HG02884 (cell line): ENCODE results near the gene AXIN1.
"Not testable (repeated sequence)": the region's sequence is repeated elsewhere in the genome, so short reads cannot be mapped to it uniquely, and the experiment has no call there.

Experiments
- ATAC-seq: cut with Tn5 transposase; IDR thresholded peaks from one replicate; pipeline ENCODE4 v1.9.1; 2021; ENCODE audit warnings: mild to moderate bottlenecking, moderate library complexity; ENCODE audit not compliant: unreplicated experiment

The AXIN1 gene, protein sequence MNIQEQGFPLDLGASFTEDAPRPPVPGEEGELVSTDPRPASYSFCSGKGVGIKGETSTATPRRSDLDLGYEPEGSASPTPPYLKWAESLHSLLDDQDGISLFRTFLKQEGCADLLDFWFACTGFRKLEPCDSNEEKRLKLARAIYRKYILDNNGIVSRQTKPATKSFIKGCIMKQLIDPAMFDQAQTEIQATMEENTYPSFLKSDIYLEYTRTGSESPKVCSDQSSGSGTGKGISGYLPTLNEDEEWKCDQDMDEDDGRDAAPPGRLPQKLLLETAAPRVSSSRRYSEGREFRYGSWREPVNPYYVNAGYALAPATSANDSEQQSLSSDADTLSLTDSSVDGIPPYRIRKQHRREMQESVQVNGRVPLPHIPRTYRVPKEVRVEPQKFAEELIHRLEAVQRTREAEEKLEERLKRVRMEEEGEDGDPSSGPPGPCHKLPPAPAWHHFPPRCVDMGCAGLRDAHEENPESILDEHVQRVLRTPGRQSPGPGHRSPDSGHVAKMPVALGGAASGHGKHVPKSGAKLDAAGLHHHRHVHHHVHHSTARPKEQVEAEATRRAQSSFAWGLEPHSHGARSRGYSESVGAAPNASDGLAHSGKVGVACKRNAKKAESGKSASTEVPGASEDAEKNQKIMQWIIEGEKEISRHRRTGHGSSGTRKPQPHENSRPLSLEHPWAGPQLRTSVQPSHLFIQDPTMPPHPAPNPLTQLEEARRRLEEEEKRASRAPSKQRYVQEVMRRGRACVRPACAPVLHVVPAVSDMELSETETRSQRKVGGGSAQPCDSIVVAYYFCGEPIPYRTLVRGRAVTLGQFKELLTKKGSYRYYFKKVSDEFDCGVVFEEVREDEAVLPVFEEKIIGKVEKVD

DNA sequence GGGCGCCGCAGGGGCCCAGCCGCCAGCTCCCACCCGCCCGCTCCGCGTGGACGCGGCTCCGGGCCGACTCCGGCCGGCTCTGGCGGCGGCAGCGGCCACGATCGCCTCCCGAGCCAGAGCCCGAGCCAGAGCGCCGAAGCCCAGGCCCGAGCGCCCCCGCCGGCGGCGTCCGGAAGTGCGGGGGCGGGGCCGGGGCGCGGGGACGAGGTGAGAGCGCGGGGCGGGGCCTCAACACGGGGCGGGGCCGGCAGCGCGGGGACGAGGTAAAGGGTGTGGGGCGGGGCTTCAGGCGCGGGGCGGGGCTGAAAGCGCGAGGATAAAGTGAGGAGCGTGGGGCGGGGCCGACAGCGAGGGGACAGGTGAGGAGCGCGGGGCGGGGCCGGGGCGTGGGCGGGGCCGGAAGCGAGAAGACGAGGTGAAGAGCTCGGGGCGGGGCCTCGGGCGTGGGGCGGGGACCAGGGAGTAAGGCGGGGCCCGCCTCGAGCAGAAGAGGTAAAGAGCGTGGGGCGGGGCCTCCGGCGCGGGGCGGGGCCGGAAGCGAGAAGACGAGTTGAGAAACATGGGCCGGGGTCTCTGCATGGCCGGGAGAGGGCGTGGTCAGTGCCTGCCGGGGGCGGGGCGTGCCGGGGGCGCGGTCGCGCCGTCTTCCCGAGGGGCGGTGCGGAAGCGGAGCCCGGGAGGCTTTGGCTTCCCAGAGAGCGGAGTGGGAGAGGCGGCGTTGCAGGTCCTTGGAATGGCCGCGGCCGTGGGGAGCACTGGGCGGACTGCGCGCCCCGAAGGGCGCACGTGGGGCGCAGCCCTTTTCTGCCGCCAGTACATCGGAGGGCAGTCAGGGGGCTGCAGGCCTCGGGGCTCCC, at the start of gene AXIN1:
Gene AXIN1, minus strand, starts transcription at position 177 of the 857 bp plus-strand sequence. CDS start 5,698 bp downstream, outside the sequence.
- peak; percentile 47 for ATAC-seq

DNA sequence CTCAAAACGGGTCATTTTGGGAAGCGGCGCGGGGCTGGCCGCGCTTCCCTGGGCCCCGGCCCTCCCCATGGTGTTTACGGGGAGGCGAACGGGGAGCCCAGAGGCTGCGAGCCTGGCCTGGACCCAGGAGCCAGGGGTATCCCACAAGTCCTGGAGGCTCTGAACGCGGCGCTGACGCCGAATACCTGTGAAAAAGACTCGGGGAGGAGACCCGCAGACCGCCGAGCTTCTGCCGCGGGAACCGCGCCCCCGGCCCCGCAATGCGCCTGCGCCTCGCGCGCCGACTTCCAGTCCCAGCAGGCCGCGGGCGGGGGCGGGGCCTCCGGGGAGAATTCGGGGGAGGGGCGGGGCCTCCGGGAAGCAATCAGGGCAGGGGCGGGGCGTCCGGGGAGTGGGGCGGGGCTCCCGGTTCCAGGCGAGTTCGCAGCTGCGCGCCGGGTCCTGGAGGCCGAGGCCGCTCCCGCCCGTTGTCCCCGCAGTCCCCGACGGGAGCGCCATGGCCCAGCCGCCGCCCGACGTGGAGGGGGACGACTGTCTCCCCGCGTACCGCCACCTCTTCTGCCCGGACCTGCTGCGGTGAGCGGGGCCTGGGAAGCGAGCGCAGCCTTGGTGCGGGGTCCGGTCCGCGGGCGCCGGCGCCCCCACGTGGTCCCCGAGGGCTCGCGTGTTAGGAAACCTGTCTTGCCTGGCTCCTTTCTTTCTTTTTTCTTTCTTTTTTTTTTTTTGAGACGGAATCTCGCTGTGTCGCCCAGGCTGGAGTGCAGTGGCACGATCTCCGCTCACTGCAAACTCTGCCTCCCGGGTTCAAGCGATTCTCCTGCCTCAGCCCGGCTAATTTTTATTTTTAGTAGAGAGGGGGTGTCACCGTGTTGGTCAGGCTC, 49.2 kb upstream of the AXIN1 start, which contains the start of gene DECR2:
Gene DECR2, plus strand, starts transcription at position 418 of the 881 bp plus-strand sequence. Its CDS starts 79 bp downstream, at position 497.
- ATAC-seq: peak; percentile 42

DNA sequence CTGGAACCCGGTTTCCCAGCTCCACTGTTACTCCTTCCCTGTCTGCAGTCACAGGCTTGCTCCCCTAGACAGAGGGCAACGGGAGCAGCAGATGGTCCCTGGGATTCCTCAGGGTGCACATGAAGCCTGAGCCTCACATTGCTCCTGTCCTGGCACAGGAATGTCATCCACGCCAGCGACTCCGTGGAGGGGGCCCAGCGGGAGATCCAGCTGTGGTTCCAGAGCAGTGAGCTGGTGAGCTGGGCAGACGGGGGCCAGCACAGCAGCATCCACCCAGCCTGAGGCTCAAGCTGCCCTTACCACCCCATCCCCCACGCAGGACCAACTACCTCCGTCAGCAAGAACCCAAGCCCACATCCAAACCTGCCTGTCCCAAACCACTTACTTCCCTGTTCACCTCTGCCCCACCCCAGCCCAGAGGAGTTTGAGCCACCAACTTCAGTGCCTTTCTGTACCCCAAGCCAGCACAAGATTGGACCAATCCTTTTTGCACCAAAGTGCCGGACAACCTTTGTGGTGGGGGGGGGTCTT, 47.6 kb upstream of the AXIN1 start:
- no peak for ATAC-seq

- ATAC-seq: no peak
Observed at GRCh38 chr16:399340-400019, 47.0 kb upstream of the AXIN1 start.

DNA sequence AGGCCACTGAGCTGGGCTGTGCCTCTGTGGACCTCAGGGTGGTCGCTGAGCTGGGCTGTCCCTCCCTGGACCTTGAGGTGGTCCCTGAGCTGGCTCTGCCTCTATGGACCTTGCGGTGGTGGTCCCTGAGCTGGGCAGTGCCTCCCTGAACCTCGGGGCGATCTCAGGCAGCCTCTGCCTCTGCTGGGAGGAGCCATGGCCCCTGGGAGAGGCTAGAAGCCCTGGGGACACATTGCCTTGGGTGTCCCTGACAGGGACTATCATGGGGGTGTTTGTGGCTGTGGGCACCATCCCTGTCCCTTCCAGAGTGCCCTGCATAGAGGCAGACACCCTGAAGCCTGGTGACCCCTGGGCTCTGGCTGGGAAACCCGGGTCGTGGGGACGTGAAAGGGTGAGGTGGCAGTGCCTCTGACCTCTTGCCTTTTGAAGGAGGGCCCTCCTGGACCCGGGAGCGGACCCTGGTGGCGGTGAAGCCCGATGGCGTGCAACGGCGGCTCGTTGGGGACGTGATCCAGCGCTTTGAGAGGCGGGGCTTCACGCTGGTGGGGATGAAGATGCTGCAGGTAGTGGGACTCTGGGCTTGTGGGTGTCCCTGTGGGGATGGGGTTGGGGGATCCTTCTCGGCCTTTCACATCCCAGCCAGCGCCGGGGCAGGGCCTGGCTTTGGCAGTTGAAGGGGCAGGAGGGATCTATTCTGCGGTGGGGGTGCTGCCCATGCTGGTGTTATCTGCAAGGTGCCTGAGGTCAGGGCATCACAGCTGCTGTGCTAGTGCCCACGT, 46.2 kb upstream of the AXIN1 start:
- ATAC-seq: no peak

DNA sequence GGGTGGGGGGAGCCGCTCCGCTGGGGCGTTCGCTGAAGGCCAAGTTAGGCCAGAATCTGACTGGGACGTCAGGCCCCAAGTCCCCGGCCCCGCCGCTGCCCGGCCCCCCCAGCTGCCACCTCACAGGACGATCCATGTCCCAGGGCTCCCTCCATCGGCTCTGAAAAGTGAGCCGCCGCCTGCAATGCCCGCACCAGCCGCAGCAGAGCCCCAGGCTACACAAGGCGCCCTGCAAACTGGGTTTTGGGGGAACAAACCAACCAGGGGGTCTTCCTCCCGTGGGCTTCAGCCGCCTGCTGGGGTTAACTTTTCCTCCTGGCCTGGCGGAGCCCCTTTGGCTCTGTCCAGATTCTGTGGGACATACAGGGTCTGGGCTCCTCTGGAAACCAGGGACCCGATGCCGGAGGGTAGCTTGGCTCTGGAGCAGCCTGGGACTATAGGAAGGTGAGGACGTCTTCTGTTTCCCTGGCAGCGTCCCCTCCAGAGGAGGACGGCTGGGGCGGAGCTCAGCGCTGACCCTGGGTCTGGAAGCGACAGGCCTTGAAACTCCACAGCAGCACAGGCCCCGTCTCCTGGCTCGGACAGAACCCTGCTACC, 45.3 kb upstream of the AXIN1 start:
- ATAC-seq: no peak

DNA sequence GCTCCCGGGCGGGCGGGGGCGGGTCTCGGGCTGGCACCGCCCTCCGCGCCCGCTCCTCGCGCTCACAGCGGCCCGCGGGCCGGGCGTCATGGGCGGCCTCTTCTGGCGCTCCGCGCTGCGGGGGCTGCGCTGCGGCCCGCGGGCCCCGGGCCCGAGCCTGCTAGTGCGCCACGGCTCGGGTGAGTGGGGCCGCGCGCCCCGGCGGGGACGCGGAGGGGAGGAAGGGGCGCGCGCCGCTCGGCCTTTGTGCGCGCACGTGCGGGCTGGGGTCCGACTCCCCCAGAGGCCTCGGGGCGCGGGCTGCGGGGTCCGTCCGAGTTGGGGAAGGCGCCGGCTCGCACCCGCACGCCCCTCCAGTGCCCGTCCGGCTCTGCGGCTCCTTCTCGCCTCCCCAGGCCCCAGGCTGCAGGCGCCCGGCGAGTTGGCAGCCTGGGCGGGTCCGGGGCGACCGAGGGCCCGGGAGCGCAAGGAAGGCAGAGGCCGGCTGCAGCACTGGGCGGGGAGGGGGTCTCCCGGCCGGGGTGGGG, 44.7 kb upstream of the AXIN1 start, which contains the start of gene NME4:
Gene NME4, plus strand, starts transcription at position 65 of the 527 bp plus-strand sequence. Its CDS starts 24 bp downstream, at position 89.
- ATAC-seq: no peak

GRCh38 chr16:396605-397004, 44.1 kb upstream of the AXIN1 start:
- no peak for ATAC-seq

DNA sequence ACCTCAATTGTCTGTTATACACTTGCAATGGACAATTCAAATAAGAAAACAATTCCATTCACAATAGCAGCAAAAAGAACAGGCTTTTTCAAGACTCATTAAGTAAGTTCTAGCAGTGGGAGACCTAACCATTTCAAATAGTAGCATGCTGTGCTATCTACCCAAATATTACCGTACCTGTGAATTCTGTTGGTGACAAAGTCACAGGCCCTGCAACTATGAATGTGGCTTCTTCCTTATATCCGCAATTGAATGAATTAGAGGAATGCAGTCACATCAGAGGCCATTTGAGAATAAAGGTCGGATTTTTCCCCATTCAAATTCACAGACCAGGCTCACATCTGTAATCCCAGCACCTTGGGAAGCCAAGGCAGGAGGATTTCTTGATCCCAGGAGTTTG, 43.7 kb upstream of the AXIN1 start:
- ATAC-seq: no peak

- ATAC-seq: no peak
Observed at GRCh38 chr16:392450-393030, 40.0 kb upstream of the AXIN1 start.

DNA sequence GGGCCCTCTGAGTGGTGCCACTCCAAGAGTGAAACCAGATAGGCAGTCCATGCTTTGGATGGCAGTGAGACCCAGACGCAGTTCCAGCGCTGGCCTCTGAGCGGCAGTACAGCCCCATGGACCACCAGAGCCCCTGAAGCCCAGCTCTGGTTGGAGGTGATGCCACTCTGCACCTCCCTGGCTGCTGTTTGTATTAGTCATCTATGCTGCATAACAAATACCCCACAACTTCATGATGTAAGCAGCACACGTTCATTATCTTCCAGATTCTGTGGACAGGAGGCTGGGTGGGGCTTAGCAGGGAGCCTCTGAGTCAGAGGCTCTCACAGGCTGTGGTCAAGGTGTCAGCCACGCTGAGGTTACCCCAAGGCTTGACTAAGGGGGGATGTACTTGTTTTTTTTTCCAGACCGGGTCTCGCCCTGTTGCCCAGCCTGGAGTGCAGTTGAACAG, 39.4 kb upstream of the AXIN1 start:
- ATAC-seq: no peak

GRCh38 chr16:389352-389751, 36.8 kb upstream of the AXIN1 start:
- no peak for ATAC-seq

GRCh38 chr16:387761-388666, 35.5 kb upstream of the AXIN1 start:
- ATAC-seq: not testable (repeated sequence)

- no peak for ATAC-seq
Observed at GRCh38 chr16:386641-387156, 34.2 kb upstream of the AXIN1 start.

DNA sequence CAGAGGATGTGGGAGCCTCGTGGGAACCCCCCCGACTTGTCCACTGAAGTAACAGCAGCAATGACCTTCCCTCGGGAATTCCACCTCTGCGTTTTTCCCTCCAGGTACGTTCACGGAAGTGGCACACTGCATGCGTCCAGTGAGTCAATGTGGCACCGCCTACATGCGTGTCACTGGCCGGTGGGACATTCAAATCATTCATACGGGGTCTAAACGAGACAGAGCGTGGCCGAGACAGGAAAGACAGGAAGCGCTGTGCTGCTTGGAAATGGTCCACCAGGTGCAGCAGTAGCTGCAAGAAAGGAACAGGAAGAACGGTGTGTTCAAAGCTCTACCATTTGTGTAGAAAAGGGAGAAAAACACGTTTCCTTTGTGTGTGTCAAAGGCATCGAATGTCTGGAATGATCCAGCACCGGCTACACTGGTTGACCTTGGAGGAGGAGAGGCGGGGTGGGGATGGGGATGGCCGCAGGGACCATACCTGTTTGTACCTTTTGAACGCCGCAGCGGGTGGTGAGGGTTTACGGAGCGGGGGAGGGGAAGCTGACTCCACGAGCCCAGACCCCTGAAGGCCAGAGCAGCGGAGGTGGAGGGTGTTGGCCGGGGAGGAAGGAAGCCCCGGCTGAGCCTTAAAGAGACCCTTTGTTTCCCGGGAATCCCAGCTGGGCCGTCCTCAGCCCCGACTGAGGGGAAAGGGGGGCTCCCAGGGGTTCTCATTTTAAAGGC, 31.0 kb upstream of the AXIN1 start:
- ATAC-seq: no peak
